Thyroid gland (tissue), 4 donors: ENCODE measurements around the gene INPP5K.

ENCODE experiments used
- POLR2A ChIP-seq, 2 donors: fragments of 450-650 bp; IDR thresholded peaks; one replicate each; pipeline ENCODE4 v1.6.1; 2017; ENCODE audit warnings: antibody characterized with exemption in 2 of 2, mild to moderate bottlenecking in 2 of 2, moderate library complexity in 1 of 2
- TF ChIP-seq, protein P1 (sequence below), 6 experiments: fragments of 200-600 bp in 3 of 6; fragments of 450-650 bp in 3 of 6; sonication (generic) in 3 of 6; IDR thresholded peaks; one replicate each; pipeline ENCODE4 v1.5.1; 2016 to 2019; ENCODE audit warnings: antibody characterized with exemption in 6 of 6, mild to moderate bottlenecking in 2 of 6, inconsistent platforms in 1 of 6, moderate library complexity in 1 of 6

DNA sequence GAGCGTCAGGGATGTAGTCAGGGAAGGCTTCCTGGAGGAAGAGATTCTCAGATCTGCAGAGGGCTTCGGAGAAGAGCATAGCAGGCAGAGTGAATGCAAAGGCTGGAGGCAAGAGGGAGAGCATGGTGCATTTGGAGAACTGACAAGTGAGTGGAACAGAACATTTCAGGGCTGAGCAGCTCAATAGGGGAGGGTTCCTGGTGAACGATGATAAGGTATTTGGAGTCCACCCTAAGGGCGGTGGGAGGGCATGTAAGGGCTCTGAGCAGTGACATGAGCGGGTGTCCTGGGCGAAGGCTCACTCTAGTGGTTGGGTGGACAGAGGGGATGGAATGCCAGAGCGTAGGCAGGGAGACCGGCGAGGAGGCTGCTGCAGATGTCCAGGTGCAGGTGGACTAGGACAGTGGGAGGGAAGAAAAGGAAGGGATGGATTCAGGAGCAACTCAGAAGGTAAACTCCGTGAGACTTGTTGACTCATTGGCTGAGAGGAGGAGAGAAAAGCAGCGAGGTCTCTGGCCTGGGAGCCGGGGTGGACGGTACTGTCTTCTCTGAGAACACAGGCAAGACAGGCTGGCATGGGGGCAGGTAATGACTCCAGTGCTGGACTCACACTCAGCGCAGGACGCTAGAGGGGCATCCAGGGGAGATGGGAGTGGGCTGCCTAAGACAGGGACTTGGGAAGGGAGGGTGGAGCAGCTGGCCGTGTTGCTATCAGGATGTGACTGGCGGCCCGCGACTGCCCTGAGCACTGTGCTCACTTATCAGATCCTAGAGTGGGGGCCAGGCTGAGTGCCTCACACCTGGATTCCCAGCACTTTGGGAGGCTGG lies 47.6 kb upstream of the INPP5K start:
- peak in 1 of 2 donors; percentile 16 for TF ChIP-seq POLR2A (IDR thresholded peaks at IDR 0.05)
- TF ChIP-seq, protein P1, sequence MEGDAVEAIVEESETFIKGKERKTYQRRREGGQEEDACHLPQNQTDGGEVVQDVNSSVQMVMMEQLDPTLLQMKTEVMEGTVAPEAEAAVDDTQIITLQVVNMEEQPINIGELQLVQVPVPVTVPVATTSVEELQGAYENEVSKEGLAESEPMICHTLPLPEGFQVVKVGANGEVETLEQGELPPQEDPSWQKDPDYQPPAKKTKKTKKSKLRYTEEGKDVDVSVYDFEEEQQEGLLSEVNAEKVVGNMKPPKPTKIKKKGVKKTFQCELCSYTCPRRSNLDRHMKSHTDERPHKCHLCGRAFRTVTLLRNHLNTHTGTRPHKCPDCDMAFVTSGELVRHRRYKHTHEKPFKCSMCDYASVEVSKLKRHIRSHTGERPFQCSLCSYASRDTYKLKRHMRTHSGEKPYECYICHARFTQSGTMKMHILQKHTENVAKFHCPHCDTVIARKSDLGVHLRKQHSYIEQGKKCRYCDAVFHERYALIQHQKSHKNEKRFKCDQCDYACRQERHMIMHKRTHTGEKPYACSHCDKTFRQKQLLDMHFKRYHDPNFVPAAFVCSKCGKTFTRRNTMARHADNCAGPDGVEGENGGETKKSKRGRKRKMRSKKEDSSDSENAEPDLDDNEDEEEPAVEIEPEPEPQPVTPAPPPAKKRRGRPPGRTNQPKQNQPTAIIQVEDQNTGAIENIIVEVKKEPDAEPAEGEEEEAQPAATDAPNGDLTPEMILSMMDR (IDR thresholded peaks at IDR 0.05): peak in 1 of 6 experiments; percentile 10
